Trophoblast cell (in vitro differentiated cells and primary cell): ENCODE data around the gene KRT5.

Source experiments
- DNase-seq, 2 donors: peaks; one replicate each; pipeline ENCODE4 v3.0.0-alpha.2; 2016
- H2AFZ ChIP-seq: 2 replicates; pipeline ENCODE4 v1.6.1; 2013; ENCODE audit warnings: low read length, moderate library complexity, mild to moderate bottlenecking; ENCODE audit not compliant: insufficient read depth, poor library complexity
- H2AK5ac ChIP-seq: 2 replicates; pipeline ENCODE4 v1.6.1; 2013; ENCODE audit warnings: mild to moderate bottlenecking, low read length
- H2BK120ac ChIP-seq: 2 replicates; pipeline ENCODE4 v1.6.1; 2013; ENCODE audit warnings: low read length, mild to moderate bottlenecking, moderate library complexity; ENCODE audit not compliant: insufficient read depth, poor library complexity
- H2BK12ac ChIP-seq: 2 replicates; pipeline ENCODE4 v1.6.1; 2013; ENCODE audit warnings: mild to moderate bottlenecking, low read length, moderate library complexity
- H2BK5ac ChIP-seq: 2 replicates; pipeline ENCODE4 v1.6.1; 2013; ENCODE audit warnings: low read length, low read depth, moderate library complexity, mild to moderate bottlenecking; ENCODE audit not compliant: poor library complexity
- H3K14ac ChIP-seq: 2 replicates; pipeline ENCODE4 v1.6.1; 2013; ENCODE audit warnings: mild to moderate bottlenecking, low read length
- H3K18ac ChIP-seq: 2 replicates; pipeline ENCODE4 v1.6.1; 2013; ENCODE audit warnings: mild to moderate bottlenecking, low read length
- H3K23ac ChIP-seq: 2 replicates; pipeline ENCODE4 v1.6.1; 2013; ENCODE audit warnings: low read length
- H3K27ac ChIP-seq: 2 replicates; pipeline ENCODE4 v1.5.1; 2013; ENCODE audit warnings: low read depth, mild to moderate bottlenecking, inconsistent platforms, low read length, moderate library complexity
- H3K27me3 ChIP-seq: 2 replicates; pipeline ENCODE4 v1.6.1; 2013; ENCODE audit warnings: inconsistent platforms, mild to moderate bottlenecking, low read length, moderate library complexity; ENCODE audit not compliant: insufficient read depth
- H3K36me3 ChIP-seq, 2 experiments: 1 replicate in 1 of 2; 2 replicates in 1 of 2; pipeline ENCODE4 v1.6.1; 2013; ENCODE audit warnings: low read length in 2 of 2, mild to moderate bottlenecking in 2 of 2, moderate library complexity in 1 of 2; ENCODE audit not compliant: insufficient read depth in 2 of 2, control insufficient read depth in 1 of 2
- H3K4ac ChIP-seq: 2 replicates; pipeline ENCODE4 v1.6.1; 2013; ENCODE audit warnings: low read depth, mild to moderate bottlenecking, low read length, moderate library complexity
- H3K4me1 ChIP-seq, 2 experiments: 1 replicate in 1 of 2; 2 replicates in 1 of 2; pipeline ENCODE4 v1.6.1; 2013; ENCODE audit warnings: low read length in 2 of 2, mild to moderate bottlenecking in 2 of 2, moderate library complexity in 1 of 2; ENCODE audit not compliant: insufficient read depth in 2 of 2, control insufficient read depth in 1 of 2
- H3K4me2 ChIP-seq: 2 replicates; pipeline ENCODE4 v1.6.1; 2013; ENCODE audit warnings: inconsistent platforms, mild to moderate bottlenecking, low read length, moderate library complexity
- H3K4me3 ChIP-seq: 2 replicates; pipeline ENCODE4 v1.5.1; 2013; ENCODE audit warnings: mild to moderate bottlenecking, low read depth, low read length, inconsistent platforms
- H3K79me1 ChIP-seq: one replicate; pipeline ENCODE4 v1.6.1; 2013; ENCODE audit warnings: low read length
- H3K79me2 ChIP-seq: 2 replicates; pipeline ENCODE4 v1.6.1; 2013; ENCODE audit warnings: low read length, mild to moderate bottlenecking; ENCODE audit not compliant: control insufficient read depth, insufficient read depth, poor library complexity
- H3K9ac ChIP-seq: 2 replicates; pipeline ENCODE4 v1.6.1; 2013; ENCODE audit warnings: mild to moderate bottlenecking, low read length
- H3K9me3 ChIP-seq: 2 replicates; pipeline ENCODE4 v1.6.1; 2013; ENCODE audit warnings: low read depth, mild to moderate bottlenecking, control low read depth, inconsistent platforms, low read length; ENCODE audit not compliant: insufficient read depth
- H4K12ac ChIP-seq: 2 replicates; pipeline ENCODE4 v1.6.1; 2013; ENCODE audit warnings: low read depth, mild to moderate bottlenecking, low read length, moderate library complexity
- H4K8ac ChIP-seq: 2 replicates; pipeline ENCODE4 v1.6.1; 2013; ENCODE audit warnings: low read depth, mild to moderate bottlenecking, low read length, moderate library complexity
- H4K91ac ChIP-seq: one replicate; pipeline ENCODE4 v1.6.1; 2013; ENCODE audit warnings: low read depth, mild to moderate bottlenecking, low read length, moderate library complexity
- whole genome bisulfite sequencing: extraction: QIAGEN DNeasy Blood & Tissue Kit; methylation state at CpG from one replicate; pipeline ENCODE4 v1.1.7; 2013; ENCODE audit warnings: missing lambda C conversion rate; ENCODE audit not compliant: insufficient read length, insufficient coverage; ENCODE audit errors: extremely low coverage; 5-methylcytosine and 5-hydroxymethylcytosine counted together

Gene KRT5

GRCh38 chr12:52546126-52546525 lies 25.9 kb upstream of the KRT5 start:
- Histone ChIP-seq H3K4me2 (no peak overlapping the region), H4K91ac (no peak overlapping the region), H2AFZ (no peak overlapping the region), H3K27me3 (no peaks in the 10 kb centered on the region), H2BK120ac (no peak overlapping the region), H3K23ac (no peak overlapping the region), H3K79me1 (no peaks in the 10 kb centered on the region), H3K27ac (no peak overlapping the region), H3K4me3 (no peak overlapping the region), H2BK12ac (no peak overlapping the region), H2AK5ac (no peak overlapping the region), H3K79me2 (no peaks in the 10 kb centered on the region), H4K12ac (no peak overlapping the region), H3K36me3 (no peaks in the 10 kb centered on the region), H3K9me3 (no peaks in the 10 kb centered on the region), H3K4ac (no peak overlapping the region), H3K14ac (no peak overlapping the region), H2BK5ac (no peak overlapping the region), H3K9ac (no peak overlapping the region), H4K8ac (no peak overlapping the region), H3K18ac (no peak overlapping the region), H3K4me1 (peaks cover 2 to 5% of the 10 kb centered on the region in 2 experiments)
- no CpG with 5 or more reads among the region's 15 CpGs for WGBS
- DNase-seq: no peak

DNA sequence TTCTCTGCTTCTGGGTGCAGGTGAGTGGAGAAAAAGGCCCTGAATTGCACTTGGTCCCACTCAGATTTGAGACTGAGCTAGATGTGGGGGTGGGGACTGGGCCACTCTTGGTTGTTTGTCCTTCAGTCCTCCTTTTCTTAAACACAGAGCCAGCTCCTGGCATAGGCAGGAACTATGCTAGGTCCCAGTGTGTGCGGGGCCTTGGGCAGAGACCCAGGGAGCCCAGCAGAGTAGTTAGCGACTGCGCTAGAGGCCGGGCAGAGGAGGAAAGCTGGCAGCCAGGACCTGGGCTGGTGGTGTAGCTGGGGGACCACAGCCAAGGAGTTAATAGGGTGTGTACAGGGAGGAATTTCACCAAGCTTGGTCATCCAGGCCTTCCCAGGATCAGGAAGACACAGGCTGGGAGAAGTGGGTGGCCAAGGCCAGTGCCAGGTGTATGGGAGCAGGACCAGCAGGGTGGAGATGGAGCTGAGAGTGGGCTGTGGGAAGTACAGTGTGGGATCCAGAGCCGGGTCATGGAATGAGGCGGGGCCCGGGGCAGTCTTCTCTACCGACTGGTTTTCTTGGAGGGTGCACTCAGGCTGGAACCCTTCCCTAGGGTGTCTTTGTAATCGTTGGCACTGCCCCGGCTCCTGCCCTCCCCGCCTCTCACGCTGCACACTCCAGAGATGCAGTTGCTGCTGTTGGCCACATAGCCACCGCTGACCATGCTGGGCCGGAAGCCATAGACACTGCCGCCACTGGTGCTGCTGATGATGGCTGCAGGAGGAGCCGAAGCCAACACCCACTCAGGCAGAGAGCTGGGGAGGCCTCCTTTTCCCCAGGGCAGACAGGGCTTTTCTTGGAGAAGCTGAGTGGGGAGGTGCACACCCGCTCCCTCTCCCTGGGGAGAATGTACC lies 24.0 kb upstream of the KRT5 start:
- WGBS: no CpG with 5 or more reads among the region's 17 CpGs
- Histone ChIP-seq H2BK5ac (no peak overlapping the region), H3K4me3 (no peak overlapping the region), H3K9me3 (no peaks in the 10 kb centered on the region), H3K9ac (no peak overlapping the region), H3K79me1 (no peaks in the 10 kb centered on the region), H2AFZ (no peak overlapping the region), H3K36me3 (no peaks in the 10 kb centered on the region), H3K18ac (no peak overlapping the region), H4K91ac (no peak overlapping the region), H3K14ac (no peak overlapping the region), H3K27ac (no peak overlapping the region), H2BK12ac (no peak overlapping the region), H4K8ac (no peak overlapping the region), H3K79me2 (no peaks in the 10 kb centered on the region), H3K4ac (no peak overlapping the region), H3K4me2 (no peak overlapping the region), H2AK5ac (no peak overlapping the region), H3K23ac (no peak overlapping the region), H2BK120ac (no peak overlapping the region), H4K12ac (no peak overlapping the region), H3K27me3 (no peaks in the 10 kb centered on the region), H3K4me1 (no peaks in the 10 kb centered on the region)
- DNase-seq: no peak

- Histone ChIP-seq H3K36me3 (no peaks in the 10 kb centered on the region), H3K9ac (no peak overlapping the region), H2BK12ac (no peak overlapping the region), H3K23ac (no peak overlapping the region), H3K4me3 (no peak overlapping the region), H3K18ac (no peak overlapping the region), H3K9me3 (no peaks in the 10 kb centered on the region), H3K4me1 (no peaks in the 10 kb centered on the region), H4K8ac (no peak overlapping the region), H2BK120ac (no peak overlapping the region), H3K79me1 (no peaks in the 10 kb centered on the region), H3K4me2 (no peak overlapping the region), H4K91ac (no peak overlapping the region), H2AK5ac (no peak overlapping the region), H2AFZ (no peak overlapping the region), H3K14ac (no peak overlapping the region), H2BK5ac (no peak overlapping the region), H3K27ac (no peak overlapping the region), H3K4ac (no peak overlapping the region), H3K27me3 (no peaks in the 10 kb centered on the region), H4K12ac (no peak overlapping the region), H3K79me2 (no peaks in the 10 kb centered on the region)
- no peak for DNase-seq
- no CpG with 5 or more reads among the region's 7 CpGs for WGBS
Observed at GRCh38 chr12:52542785-52543318, 22.7 kb upstream of the KRT5 start.

DNA sequence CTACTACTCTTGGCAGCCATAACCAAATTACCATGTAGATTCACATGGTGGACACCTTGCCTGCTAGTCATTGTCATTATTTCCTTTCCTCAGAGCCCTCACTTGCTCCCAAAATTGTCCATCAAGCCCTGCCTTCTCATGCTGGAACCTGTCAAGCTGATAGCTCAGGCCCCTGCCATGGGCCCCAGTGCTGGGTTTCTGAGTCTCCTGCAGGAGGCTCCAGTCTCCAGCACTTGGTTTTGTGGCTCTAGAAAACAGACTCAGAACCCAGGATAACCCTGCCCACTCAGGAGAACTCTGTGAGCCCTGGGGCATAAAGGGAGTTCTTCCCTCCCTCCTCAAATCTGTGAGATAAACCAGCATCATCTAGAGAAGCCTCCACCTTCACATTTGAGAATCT lies 22.0 kb upstream of the KRT5 start:
- Histone ChIP-seq H3K27me3 (no peaks in the 10 kb centered on the region), H2AK5ac (no peak overlapping the region), H3K27ac (no peak overlapping the region), H3K14ac (no peak overlapping the region), H4K8ac (no peak overlapping the region), H2AFZ (no peak overlapping the region), H3K4me3 (no peak overlapping the region), H4K12ac (no peak overlapping the region), H3K79me2 (no peaks in the 10 kb centered on the region), H2BK5ac (no peak overlapping the region), H2BK120ac (no peak overlapping the region), H2BK12ac (no peak overlapping the region), H3K79me1 (no peaks in the 10 kb centered on the region), H3K4me2 (no peak overlapping the region), H3K4ac (no peak overlapping the region), H3K18ac (no peak overlapping the region), H3K9ac (no peak overlapping the region), H3K23ac (no peak overlapping the region), H4K91ac (no peak overlapping the region), H3K36me3 (no peaks in the 10 kb centered on the region), H3K9me3 (no peaks in the 10 kb centered on the region), H3K4me1 (no peaks in the 10 kb centered on the region)
- no peak for DNase-seq
